T-helper 1 cell treated with Interleukin-12 subunit alpha and Interleukin-12 subunit beta and Interleukin-4 antibody, amounts not matched to agents 30 ng/mL and 1 ng/mL, for 36 hours (primary cell): ENCODE measurements around the gene DCX. TPM values are rescaled to one million over a fixed set of nuclear protein-coding genes. Genes with fewer than 3 reads are reported as not detected.
"Not testable (repeated sequence)": the region's sequence is repeated elsewhere in the genome, so short reads cannot be mapped to it uniquely, and the experiment has no call there.

Experiments used
- intact Hi-C: fragments of 100-400 bp; cut with micrococcal nuclease; formaldehyde crosslinking; loops from one replicate; pipeline ENCODE4 v1.15.1; 2024
- total RNA-seq: library from RNA; stranded (reverse); gene quantifications from 2 replicates; pipeline ENCODE4 v1.2.3, GENCODE V29; 2022

Gene DCX
- total RNA-seq, 1 donor from 2014 or later: not detected

DNA sequence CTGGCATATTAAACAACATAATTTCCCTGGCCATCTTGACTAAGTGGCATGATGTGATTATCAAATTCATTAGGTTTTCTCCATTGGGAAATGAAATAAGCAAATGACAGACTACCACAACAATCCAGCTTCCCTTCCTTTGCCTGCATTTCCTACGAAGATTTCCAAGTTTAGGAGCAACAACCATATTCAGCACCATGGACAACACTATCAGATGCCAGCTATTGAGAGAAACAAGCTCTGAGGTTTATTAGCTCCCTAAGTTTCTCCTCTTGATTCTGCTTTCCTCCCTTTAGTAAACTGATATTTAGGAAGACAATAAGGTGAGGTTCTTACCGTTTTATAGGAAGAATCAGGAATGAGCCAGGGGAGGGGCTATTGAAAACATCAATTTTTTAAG, 36.2 kb downstream of the DCX start:
- intact Hi-C loops: no loop called here

GRCh38 chrX:111372086-111372485, 39.9 kb downstream of the DCX start:
- intact Hi-C loops: no loop called here

GRCh38 chrX:111365770-111366325, 46.1 kb downstream of the DCX start:
- intact Hi-C loops: no loop called here

DNA sequence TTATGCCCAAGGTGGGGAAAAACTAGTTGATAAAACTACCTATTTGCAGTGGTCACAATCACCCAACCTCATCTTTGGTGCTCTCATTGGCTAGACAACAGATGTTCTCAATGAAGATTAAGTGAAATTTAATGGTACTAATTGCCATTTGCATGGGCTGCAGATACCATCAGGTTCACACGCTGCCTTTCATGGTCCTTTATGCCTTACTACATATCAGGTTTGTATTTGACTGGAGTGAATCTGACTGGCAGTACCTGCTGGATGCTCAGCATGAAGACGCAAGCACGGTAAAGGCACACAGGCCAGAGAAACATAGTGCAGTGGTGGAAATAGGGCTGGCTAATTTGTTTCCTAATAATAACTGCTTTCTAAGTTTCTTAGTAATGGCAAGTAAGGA, 48.3 kb downstream of the DCX start:
- intact Hi-C loops: no loop called here

DNA sequence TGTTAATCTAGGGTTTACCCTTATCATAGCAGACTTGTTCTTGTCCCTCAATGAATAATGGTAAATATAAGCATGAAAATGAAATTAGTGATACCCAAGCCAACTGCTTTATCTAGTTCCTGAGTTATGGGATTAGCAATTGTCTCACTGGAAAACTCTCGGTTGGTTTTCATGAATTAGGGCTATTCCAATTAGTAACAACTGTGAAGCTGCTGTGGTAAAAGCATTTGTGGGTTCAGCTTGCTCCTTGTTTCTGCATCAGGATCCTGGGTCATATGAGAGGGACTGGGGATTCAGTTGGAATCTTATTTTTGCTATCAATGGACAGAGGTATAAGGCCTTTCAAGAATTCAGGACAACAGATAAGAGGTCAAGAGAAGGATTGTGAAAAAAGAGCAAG, 50.2 kb downstream of the DCX start:
- intact Hi-C loops: no loop called here

GRCh38 chrX:111360839-111361238, 51.2 kb downstream of the DCX start:
- intact Hi-C loops: no loop called here

DNA sequence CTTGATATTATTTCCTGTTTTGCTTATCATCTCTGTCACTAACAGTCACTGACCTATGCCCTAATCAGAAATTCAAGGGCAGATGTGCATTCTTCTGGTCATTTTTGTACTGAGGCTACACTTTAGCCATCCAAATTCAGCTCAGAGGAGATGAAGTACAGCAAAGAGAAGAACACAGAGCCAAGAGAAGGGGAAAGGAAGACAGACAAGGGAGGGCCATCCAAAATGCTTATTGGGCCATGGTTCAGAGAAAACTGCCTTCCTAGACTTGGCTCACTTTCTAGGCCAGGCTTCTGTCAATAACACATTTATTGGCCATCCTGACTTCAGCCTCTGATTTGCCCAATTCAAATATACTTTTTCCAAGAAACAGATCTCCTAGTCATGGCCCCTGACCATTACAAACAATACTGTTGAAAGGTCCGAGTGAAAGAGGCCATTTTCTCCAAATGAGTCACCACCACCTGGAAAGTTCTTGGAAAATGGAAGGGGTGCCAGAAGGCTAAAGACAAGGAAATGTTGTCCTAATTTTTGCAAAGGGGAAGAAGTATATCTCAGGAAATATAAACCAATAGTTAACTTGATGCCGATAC, 56.4 kb downstream of the DCX start:
- intact Hi-C loops: no loop called here

GRCh38 chrX:111354496-111354895, 57.5 kb downstream of the DCX start:
- intact Hi-C loops: no loop called here

DNA sequence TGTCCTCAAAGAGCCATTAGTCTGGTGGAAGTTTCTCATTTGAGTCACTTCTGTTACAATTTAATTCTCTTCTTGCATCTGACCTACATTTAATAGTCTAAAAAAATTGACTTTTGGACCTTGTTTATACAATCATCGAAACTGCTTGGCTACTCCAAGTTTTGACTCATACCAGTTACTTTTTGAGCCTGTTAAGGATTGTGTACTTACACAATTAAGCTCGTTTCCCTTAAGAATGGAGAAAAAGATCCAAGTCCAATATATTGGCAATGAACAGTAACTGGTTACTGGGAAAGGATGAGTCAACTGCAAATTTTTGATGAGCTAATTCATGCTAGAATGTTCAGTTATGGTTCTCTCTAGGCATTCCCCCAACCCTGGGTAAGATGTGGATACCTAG, 58.2 kb downstream of the DCX start:
- intact Hi-C loops: no loop called here

- intact Hi-C loops: no loop called here
These were observed 59.6 kb downstream of the DCX start for GRCh38 chrX:111352424-111352823.

DNA sequence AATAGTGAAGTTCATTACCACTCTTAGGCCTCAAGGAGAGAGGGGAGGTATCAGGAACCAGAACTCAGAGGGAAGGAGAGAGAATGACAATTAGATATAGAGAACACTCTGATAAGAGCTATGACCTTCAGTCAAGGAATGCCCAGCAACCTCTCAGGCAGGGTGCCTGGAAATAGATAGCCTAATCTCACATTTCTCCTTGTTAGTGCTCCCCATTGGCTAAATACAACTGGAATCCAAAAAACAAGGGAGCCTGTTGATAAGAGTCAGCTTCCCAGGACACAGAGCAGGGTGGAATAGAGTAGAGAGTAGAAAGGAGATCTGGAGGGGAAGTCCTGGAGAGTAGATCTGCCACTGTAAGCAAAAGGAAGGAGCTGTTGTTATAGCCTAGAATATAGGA, 62.1 kb downstream of the DCX start:
- intact Hi-C loops: no loop called here

DNA sequence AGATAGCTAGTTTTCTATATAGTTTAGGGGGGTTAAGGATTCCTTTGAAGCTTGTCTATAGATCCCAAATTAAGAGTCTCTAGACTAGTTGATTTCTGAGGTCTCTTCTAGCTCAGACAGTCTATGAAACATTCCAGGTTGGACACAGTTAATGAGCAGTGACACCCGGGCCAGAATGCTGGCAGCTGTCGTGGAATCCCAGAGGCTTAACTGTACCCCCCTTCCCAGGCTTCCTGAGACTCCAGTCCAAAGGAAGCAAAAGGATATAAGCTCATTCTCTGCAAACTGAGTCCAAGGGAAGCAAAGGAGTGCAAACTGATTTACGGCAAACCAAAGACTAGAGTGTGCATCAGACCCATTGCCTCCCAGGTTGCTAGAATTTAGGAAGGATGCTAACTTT, 62.9 kb downstream of the DCX start:
- intact Hi-C loops: no loop called here

DNA sequence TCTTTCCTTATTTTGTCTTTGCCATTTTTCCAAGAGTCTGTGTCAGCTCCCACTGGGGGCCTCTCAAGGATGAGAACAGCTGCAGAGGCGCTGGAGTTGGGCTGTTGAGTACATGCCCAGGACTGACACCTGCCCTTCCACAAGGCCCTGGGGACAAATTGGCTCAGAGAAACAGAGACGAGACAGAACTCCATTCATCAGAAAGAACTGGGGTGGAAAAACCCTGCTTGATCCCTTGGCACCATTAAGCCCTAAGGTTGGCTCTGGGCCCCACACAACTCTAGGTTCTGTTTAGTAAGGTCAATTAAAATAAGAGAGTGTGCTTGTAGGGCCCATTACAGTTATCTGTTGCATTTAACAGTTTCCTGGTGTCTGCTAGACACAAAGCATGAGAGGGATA, 63.6 kb downstream of the DCX start:
- intact Hi-C loops: no loop called here

- intact Hi-C loops: not testable (repeated sequence)
These were observed 65.8 kb downstream of the DCX start for GRCh38 chrX:111346150-111346549.

DNA sequence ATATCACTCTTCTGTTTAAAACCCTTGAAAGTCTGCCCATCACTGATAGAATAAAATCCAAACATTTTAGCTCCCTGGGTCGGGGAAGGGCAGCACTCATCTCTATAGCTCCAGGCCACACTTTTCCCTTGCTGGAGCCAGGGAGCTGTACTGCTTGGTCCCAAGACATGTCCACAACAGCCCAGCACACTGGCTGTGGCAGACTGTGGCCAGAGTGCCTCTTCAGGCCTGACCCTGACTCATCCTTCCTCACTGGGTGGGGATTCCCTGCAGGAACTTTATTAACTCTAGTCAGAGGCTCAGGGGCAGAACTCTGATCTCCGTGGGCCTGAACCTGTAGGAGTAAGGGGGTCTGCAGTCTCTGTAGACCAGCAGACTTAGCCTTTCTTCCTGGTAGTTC, 71.9 kb downstream of the DCX start:
- intact Hi-C loops: no loop called here

DNA sequence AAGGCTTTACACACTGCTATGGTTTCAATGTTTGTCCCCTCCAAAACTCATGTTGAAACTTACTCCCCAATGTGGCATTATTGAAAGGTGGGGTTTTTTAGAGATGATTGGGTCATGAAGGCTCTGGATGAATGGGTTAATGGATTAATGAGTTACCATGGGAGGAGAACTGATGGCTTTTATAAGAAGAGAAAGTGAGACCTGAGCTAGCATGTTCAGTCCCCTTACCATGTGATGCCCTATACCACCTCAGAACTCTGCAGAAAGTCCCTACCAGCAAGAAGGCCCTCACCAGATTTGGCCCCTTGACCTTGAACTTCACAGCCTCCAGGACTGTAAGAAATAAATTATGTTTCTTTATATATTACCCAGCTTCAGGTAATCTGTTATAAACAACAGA, 72.8 kb downstream of the DCX start:
- intact Hi-C loops: no loop called here

DNA sequence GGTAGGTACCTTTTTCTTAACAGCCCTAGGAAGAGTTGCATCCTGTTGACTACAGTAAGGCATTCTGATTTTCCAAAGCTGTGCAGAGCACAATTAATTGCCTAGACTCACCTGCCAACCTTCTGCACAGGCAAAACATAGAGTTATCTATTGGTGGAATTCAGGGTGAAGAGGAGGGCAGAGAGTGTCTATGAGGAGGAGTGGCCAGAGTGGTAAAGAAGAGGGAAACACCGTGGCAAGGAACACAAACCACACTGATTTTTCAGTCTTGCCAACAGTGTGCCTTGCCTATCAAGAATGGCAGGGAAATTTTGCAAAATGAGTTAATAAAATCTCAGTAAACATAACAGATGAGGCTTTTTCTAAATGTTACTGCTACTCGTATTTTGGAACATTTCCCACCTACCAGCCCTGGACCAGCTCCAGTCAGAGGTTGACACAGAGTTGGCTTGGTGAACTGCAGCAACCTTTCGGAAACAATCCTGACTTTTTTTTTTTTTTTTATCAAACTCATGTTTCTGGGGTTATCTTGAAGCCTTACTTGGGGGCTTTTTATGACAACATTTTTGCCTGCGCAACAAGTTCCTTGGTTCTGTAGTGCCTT, 73.8 kb downstream of the DCX start:
- intact Hi-C loops: no loop called here

DNA sequence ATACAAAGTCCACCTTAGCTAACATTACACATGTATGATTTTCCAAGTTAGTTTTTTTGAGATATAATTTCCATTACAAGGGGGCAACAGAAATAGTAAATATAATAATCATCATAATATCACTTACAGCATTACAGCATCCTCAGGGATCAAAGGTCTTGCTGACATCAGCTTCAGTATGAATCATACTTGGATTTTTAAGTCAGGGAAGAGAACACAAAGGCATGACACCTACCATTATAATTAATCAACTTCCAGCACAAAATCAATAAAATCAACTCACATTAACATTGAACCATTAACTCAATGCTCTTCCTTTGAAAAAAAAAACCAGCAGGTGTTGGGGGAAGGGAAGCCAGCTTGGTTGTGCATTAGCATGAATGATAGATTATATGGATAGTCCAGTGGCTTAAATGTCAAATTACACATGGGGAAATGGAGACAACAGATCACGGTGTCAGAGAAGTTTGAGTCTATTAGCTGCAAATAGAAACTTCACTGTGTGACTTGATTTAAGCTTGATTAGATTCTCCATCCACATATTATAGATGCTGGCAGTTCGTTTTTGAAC, 74.8 kb downstream of the DCX start:
- intact Hi-C loops: no loop called here

- intact Hi-C loops: no loop called here
These were observed 75.9 kb downstream of the DCX start for GRCh38 chrX:111336141-111336540.

GRCh38 chrX:111329370-111329769, 82.6 kb downstream of the DCX start:
- intact Hi-C loops: no loop called here

DNA sequence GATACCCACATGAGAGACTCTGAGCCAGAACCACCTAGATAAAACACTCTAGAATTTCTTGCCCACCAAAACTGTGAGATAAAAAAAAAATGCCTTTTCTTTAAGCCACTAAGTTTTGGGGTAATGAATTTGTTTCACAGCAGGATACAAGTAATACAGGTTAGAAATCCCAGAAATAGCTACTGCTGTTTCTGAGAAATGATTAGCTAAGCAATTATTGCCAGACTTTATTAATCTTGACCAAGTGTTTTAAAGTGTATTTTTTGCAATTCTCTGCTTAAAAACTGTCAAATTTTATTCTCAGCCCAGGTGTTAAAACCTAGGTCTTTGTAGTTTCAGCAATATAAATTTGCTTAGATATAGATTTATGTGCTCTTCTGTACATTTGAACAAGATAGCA, 83.1 kb downstream of the DCX start:
- intact Hi-C loops: no loop called here

DNA sequence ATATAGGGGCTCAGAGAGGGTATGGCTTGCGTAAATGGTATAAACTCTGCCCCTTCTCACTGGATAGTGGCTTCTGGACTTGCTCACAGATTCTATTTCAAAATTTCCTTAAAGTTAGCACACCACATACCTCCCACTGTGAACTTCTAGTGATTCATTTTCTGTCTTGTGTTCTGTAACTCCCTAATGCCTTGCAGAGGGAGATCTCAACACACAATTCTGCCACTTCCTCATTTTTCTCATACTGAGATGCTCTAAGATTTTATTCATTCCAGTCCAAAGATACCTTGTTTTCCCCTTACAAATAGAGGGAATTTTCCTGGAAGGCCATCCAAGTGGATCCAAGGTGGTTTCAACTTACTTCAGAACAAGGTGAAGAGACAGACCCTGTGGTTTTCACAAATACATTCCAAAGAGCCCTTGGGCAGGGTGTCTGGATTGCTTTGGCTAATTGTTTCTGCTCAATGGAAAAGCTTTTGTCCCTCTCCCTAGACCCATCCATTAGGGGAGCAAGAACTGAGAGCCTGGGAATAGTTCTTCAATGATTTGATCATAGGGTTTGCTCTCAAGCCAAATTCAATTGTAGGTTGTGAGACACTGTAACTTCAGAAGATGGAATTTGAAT, 89.6 kb downstream of the DCX start:
- intact Hi-C loops: no loop called here

DNA sequence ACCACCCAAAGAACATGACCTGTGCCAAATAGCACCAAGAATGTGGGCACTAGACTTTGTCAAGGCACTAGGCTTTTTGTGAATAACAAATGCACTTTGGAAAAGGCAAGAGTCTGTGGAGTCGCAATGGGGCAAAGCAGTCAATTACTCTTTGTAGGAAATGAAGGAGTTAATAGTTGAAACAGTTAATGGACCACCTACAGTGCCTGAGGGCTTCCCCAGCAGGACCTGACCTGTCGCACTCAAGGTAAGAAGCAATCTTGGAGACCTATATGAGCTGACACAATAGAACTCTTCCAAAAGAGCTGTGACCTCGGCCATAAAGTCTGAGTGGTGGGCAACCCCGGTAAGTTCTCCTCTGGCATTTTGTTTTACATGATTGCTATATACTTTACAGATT, 92.5 kb downstream of the DCX start:
- intact Hi-C loops: no loop called here
